ENCODE measurements around the gene ZNF425.
A peak's percentile ranks its signal among the peaks of the same experiment; 100 is the strongest.
"Not testable (repeated sequence)": the region's sequence is repeated elsewhere in the genome, so short reads cannot be mapped to it uniquely, and the experiment has no call there.

The ZNF425 gene, protein sequence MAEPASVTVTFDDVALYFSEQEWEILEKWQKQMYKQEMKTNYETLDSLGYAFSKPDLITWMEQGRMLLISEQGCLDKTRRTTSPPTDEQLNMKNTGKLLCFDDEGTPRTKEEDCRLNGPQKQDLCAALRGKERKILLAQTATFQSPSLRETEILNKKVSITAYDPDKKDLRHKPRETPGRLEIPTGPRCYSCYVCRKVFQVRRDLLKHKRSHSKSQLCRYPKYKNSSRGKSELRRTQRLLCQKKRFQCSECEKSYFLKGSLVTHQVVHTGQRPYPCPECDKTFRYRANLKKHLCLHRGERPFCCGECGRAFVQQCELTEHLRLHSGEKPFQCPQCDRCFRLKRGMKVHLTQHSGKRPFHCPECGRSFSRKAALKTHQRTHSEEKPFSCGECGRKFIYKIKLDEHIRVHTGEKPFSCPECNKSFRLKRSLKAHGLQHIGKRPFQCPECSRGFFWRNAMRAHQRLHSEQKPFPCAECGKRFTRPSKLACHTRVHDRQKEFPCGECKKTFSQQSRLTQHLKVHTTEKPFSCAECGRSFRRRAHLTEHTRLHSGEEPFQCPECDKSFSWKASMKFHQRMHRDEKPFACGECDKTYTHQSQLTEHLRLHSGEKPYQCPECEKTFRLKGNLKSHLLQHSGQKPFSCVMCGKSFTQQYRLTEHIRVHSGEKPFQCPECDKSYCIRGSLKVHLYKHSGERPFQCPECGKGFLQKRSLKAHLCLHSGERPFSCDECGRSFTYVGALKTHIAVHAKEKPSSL

DNA sequence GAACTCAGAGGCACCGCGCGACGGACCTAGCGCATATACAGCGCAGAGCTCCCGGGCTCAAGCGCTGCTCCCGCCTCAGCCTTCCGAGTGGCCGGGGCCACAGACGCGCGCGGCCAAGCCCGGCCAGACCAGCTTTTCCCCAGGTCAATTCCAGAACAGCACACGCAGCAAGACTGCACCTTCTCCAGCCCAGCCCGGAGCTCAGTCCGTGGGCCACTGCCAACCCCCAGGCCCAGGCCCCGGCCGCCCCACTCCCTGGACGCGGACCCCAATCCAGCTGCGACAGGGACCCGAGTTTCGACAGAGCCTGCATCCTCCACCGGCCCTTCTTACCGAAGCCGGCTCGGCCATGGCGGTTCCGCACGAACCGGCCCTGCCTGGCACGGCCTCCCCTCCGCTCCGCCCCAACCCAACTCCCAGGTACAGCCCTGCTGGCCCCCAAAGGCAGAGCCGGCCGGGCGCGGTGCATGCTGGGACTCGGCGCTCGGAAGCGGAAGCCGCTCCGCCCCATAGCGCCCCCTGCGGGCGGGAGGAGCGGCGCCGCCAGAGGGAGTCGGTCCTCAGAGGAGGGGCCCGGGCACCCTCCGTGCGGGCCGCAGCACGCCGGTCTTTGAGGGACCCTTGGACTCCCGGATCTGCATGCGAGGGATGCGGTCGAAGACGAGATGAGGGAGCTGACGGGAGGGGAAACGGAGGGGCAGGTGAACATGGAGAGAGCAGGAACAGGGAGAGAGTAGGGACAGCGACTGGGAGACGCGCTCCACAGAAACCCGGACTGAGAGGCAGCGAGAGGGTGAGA is at the start of gene ZNF425:
Gene ZNF425 (minus strand): TSS at position 462 of the 799 bp plus-strand sequence. CDS start 111 bp downstream, at position 351.
- peak; percentile 85 for DNase-seq (ENCODE audit: low read depth, low spot score)

DNA sequence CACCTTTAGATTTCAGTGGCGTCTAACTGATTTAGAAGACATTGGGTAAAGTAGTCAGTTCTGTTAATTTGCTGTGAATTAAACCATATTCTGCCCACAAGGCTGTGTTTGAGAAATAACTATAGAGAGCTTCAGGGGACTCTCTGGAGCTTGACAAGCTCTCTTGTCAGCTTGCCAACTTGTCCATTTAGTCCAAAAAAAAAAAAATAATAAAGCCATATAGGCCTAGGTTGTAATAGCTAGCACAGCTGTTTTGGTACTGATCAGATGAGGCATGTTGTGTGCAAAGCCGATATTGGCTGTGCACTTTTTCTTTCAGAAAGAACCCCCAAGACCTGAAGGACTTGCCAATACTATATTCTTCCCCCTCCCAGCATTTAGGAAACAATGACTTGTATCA is 49.0 kb upstream of the ZNF425 start:
- no peak for DNase-seq (ENCODE audit: low read depth, low spot score)

DNA sequence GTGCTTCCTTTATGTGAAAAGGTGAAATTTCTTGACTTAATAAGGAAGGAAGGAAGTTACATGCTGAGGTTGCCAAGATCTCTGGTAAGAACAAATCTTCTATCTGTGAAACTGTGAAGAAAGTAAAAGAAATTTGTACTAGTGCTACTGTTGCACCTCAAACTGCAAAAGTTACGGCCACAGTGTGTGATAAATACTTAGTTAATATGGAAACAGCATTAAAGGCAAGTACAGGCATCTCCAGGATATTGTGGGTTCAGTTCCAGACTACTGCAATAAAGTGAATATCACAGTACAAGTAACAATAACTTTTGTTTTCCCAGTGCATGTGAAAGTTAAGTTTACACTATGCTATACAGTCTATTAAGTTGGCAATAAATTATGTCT is 46.4 kb upstream of the ZNF425 start:
- DNase-seq (ENCODE audit: low read depth, low spot score) = no peak

DNA sequence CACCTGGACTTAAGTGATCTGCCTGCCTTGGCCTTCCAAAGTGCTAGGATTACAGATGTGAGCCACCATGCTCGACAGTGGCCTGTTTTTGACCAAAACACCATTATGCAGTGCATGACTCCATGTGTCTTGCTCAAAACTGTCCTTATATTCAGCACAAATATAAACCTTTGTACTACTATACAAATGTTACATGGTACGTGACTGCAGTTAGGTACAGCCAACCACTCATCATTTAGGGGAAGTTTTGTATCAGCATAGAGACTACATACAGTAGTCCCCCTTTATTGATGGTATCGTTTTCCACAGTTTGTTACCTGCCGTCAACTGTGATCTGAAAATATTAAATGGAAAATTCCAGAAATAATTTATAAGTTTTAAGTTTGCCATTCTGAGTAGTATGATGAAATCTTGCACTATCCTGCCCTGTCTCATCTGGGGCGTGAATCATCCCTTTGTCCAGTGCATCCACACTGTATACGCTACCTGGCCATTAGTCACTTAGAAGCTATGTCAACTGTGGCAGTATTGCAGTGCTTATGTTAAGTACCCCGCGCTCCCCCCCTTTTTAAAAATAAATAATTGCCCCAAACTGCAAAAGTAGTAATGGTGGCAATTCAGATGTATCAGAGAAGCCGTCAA is 45.9 kb upstream of the ZNF425 start:
- no peak for DNase-seq (ENCODE audit: low read depth, low spot score)

DNA sequence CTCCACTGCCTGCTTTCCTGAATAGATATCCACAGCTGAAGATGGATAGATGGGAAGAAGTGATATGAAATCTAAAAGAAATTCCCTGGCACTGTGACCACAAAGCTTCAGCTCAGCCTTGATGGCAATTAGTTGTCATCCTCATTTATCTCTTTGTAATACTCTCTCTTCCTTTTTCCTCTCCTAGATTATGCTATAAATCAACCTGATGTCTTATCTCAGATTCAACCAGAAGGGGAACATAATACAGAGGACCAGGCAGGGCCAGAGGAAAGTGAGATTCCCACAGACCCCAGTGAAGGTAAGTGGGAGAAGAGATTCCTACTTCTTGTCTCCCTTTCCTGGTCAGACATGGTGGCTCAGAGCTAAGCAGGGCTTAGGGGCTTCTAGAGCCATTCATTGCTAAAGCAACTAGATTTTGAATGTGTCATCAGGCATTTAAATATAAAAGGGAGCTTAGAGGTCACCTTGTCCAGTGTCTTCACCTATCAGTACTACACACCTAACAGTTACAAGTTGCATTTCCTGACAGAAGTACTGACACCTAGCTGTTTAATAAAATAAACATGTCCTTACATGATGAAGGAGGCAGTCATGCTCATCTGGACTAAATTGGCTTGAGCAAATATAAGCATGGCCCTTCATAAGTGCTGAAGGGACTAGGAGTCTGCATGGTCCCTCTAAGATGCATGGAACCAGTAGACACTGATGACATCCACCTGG is 40.7 kb upstream of the ZNF425 start:
- no peak for DNase-seq (ENCODE audit: low read depth, low spot score)

DNA sequence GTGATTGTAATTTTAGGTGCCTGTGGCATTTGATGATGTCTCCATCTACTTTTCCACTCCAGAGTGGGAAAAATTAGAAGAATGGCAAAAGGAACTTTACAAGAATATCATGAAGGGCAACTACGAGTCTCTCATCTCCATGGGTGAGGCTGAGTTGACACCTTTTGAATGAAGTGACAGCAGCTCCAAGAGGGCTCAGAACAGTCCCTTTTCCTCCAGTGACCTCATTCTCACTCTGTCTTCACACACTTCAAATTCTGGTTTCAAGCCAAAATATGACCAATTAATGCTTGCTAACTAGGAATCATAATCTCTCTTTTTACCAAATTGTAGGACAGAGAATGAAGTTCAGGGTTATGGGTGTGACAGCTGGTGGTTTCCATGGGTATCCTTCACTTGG is 40.0 kb upstream of the ZNF425 start:
- no peak for DNase-seq (ENCODE audit: low read depth, low spot score)

DNA sequence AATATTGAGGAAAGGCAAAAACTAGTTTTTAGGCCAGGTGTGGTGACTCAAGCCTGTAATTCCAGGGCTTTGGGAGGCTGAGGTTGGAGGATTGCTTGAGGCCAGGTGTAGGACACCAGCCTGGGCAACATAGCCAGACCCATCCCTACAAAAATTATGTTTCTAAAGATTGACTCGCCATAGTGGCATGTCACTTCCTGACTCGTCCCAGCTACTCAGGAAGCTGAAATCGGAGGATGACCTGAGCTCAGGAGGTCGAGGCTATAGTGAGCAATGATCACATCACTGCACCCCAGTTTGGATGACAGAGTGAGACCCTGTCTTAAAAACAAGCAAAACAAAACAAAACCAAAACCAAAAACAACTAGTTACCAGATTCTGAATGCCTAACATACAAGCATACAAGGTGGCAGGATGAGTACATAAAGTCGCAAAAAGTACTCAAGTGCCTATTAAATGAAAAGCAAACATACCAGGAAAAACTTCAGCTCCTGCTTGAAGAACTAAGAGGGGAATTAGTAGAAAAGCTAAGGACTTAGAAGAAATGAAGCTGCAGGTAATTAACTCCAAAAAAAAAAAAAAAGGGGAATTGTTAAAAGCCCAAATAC is 35.2 kb upstream of the ZNF425 start:
- DNase-seq (ENCODE audit: low read depth, low spot score) = no peak

DNA sequence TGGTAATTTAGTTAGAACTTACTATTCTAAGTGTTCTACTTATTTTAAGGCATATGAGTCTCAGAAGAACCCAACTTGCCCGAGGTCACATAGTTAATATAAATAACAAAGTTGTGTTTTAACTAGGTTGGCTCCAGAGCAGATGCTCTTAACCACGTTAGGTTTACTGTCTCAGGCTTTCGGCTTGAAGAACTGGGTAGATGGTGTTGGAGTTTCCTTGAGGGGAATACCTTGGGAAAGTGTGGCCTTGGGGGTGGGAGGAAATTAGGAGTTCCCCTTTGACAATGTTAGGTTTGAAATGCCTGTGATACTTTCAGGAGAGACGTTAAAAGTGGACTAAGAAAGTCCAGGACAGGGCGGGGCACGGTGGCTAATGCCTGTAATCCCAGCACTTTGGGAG is 30.8 kb upstream of the ZNF425 start:
- DNase-seq (ENCODE audit: low read depth, low spot score) = no peak

DNA sequence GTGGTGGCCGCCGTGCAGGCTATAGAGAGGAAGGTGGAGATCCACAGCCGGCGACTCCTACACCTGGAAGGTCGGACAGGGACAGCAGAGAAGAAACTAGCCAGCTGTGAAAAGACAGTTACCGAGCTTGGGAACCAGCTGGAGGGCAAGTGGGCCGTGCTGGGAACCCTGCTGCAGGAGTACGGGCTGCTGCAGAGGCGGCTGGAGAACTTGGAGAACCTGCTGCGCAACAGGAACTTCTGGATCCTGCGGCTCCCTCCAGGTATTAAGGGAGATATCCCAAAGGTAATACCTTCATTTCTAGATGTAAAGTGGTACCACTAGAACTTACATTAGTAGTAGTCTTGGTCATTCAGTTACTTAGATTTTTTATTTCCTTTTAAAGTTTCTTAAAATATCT is 27.9 kb upstream of the ZNF425 start:
- no peak for DNase-seq (ENCODE audit: low read depth, low spot score)

DNA sequence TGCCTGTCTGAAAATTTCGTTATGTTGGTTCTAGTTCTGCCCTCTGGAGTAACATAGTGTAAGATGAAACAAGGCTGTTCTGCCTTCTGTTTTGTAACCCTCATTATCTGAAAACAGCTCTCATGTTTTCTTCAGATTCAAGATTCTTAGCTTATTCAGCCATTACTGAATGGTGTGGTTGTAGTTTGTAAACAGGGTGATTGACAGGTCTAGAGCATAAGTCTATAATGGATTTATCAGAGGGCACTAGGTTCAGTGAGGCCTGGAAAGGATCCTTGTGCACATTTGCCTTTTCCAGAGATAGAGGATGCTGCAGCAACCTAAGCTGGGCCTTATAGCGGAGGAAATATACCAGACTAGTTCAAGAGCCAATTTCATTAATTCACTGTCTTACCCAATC is 27.2 kb upstream of the ZNF425 start:
- no peak for DNase-seq (ENCODE audit: low read depth, low spot score)

DNA sequence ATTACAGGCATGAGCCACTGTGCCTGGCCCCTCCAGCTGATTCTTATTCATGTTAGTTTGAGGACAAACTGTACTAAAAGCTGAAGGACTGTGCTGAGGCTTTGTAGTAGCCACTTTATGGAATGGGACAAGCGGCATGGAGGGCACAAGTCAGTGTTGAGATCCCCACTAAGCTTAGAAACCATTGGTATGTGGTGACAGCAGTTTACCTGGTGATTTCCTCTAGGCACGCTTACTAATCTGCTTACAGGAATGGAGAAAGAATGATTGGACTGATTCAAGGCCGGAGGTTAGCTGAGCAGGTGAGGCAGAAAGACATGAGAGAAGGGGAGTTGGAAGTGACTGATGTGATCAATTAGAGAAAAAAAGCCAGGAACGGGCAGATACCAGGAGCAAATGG is 24.9 kb upstream of the ZNF425 start:
- DNase-seq (ENCODE audit: low read depth, low spot score) = no peak

DNA sequence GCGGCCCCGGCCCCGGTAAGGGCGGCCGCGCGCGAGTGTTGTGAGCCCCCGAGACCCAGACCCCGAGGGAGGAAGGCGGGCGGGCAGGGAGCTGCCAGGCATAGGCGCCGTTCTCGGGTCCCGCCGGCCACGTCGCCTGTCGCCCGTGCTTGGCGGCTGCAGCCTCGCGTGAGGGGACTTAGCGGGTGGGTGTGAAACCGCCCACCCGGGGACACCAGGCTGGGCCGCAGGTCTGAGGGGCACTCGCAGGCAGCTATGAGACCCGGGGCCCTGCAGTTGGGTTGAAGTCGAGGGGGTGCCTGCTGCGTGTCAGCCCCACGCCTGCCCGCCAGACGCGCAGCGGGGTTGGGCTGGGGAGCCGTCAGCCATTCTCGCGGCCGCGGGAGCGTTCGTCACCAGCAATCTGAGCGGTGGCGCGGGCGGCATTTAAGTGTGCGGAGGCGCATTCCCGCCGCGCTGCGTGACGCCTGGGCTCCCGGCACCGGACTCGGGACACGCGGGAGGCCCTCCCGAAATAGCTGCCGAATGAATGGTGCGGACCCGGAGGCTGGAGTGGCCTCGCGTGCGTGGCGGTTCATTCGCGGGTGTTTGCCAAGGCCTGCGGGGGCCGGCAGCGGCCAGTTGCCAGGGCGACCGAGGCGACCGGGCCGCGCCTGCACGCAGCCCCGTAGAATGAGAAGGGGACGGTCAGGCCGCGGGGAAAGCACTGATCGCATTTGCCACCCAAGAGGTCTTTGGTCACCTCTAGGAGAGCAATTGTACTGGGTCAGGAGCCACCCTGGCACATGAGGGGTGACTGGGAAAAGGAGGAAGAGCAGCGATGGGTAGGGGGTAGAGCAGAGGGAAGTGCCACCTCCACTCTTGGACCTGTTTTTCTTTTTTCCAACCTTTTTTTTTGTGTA is 21.9 kb upstream of the ZNF425 start:
- no peak for DNase-seq (ENCODE audit: low read depth, low spot score)

DNA sequence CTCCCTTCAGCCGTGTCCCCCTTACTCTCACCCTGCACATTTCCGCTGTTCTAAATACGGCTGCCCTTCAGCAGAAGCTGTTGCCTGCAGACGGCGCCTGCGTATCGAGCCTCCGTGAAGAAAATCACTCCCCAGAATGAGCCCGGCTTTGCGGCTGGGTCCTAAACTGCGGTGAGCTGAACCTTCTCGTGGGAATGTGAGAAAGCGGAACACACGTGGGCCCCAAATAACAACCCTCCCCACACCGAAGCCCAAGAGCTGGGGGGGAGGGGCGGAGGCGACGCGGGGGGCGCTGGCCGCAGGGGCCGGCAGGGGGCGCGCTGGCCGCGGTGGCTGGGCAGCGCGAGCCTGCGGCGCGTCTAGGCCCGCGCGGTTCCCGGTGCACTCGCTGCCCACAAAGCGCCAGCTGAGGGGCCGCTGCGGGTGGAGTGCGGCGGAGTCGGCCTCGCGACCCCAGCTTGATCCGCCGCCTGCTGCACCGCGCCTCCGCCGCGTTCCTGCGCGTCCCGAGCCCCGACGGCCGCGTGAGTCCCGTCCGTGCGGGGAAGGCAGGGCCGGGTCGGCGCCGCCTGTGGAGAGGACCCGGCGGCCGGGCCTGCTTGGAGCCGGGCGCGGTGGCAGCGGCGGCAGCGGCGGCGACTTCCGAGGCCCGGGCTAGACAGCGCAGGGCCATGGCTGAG is 21.1 kb upstream of the ZNF425 start, which contains the start of gene ZNF398:
Gene ZNF398 (plus strand): TSS at position 382 of the 680 bp plus-strand sequence. CDS start 290 bp downstream, at position 672.
- no peak for DNase-seq (ENCODE audit: low read depth, low spot score)

DNA sequence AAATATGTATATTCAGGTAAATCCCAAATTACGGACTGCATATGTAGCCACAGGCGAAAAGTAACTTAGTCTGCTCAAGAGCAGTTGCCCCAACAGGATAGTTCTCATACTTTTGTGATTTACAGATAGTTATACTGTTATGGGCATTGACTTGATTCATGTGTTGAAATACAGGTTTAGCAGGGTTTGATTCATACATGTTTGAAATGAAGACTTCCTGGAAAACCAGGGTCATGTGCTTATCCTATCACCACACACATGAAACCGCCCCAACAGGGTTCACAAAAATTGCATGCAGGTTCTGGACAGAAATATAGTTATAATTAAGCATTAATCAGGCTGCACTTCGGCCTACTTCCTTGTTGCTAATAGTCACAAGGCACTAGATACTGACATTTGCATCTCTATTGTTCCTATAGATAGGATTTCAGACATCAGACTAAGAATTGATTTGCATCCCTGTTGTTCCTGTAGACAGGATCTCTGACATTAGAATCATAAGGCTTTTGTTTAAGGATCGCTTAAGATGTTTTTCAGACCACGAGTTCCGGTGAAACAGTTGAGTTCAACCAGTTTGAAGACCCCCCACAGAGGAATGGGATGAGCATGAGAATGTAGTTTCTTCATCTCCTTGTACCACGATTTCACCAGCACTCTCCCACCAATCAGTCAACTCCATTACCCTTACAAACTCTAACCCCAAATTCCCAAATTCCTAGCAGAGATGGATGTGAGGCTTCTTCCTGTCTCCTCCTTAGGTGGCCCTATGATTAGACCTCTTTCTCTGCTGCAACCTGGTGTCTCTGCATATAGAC is 19.1 kb upstream of the ZNF425 start:
- no peak for DNase-seq (ENCODE audit: low read depth, low spot score)

DNA sequence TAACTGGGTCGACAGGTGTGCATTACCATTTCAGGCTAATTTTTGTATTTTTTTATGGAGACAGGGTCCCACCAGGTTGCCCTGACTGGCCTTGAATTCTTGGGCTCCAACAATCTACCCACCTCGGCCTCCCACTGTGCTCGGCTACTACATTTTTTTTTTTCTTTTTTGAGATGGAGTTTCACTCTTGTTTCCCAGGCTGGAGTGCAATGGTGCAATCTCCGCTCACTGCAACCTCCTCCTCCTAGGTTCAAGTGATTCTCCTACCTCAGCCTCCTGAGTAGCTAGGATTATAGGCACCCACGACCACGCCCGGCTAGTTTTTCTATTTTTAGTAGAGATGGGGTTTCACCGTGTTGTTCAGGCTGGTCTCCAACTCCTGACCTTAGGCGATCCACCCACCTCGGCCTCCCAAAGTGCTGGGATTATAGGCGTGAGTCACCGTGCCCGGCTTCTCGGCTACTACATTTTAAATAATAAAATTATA is 18.4 kb upstream of the ZNF425 start:
- not testable (repeated sequence) for DNase-seq (ENCODE audit: low read depth, low spot score)

DNA sequence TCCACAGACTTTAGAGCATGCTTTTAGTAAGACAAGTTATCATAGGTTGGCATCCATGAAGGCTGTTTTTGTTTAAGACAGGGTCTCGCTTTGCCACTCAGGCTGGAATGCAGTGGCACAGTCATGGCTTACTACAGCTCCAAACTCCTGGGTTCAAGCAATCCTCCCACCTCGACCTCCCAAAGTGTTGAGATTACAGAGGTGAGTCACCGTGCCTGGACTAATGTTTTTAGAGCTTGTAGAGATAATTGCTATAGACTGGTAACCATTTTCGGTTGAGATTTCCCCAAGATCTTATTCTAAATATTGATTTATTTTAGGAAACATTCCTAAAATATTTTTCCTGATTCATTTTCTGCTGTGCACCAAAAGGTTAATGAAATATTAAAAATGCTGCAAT is 15.8 kb upstream of the ZNF425 start:
- DNase-seq (ENCODE audit: low read depth, low spot score) = no peak

DNA sequence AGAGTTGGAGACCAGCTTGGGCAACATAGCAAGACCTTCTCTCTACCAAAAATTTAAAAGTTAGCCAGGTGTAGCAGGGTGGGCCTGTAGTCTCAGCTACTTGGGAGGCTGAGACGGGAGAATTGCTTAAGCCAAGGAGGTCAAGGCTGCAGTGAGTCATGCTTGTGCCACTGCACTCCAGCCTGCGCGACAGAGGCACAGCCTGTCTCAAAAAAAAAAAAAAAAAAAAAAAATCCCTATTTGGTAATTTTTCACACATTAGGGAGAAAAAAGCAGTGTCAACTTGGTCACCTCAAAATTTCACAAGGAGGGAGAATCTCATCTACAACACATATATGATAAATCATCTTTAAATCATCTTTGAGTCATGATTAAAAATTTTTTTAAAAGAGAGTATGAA is 14.7 kb upstream of the ZNF425 start:
- DNase-seq (ENCODE audit: low read depth, low spot score) = no peak

DNA sequence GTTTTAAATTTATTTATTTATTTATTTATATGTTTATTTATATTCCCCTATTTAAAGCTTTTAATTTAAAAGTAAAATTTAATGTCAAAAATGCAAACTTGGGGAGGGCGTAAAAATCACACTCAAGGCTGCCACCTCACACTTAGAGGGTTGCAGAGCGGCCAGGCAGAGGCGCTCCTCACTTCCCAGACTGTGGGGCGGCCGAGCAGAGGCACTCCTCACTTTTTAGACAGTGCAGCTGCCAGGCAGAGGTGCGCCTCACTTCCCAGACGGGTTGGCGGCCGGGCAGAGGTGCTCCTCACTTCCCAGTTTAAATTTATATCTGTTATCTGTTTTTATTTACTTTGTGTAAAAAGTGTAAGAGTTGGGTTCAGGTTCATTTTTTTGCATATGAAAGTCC is 10.0 kb upstream of the ZNF425 start:
- no peak for DNase-seq (ENCODE audit: low read depth, low spot score)

Data from smooth muscle cell of the brain vasculature (primary cell).